ENCODE data around the gene MLLT6. TPM values are rescaled to one million over a fixed set of nuclear protein-coding genes. Genes with fewer than 3 reads are reported as not detected.

The MLLT6 gene
- total RNA-seq, 1 experiment from 2014 or later: 24.7 TPM

DNA sequence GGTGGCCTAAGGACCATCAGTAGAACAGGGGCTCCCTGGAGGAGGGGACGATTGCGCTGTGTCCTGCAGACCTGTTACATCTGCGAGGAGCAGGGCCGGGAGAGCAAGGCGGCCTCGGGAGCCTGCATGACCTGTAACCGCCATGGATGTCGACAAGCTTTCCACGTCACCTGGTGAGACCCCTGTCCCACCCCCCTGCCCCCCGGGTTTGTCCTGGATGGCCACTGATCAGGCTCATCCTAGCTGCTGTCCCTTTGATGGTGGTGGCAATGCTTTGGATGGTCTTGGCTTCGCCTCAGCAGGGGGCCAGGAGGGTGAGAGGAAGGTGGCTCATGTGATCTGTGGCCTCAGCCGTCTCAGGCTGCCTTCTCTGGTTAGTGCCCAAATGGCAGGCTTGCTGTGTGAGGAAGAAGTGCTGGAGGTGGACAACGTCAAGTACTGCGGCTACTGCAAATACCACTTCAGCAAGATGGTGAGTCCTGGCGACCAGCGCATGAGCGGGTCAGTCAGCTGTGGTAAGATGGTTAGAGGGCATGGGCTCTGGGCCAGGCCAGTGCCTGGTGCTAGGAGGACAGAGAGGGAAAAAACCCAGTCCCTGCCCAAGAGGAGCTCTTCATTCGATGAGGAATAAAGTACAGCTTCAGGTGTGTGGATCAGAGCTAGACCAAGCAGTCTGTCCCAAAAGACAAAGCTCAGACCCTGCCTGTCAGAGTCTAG lies 4.2 kb downstream of the MLLT6 start:
- ChIA-PET POLR2A (ENCODE audit: unreplicated experiment) (no interaction called here), CTCF (no interaction called here)
- BruUV-seq (replicated peaks): no TSS peak
- H4K20me1 ChIP-seq (ENCODE audit: low read length): no peaks in the 10 kb centered on the region
- no peak overlapping the region for H3K9ac ChIP-seq (ENCODE audit: low read length)
- no peaks in the 10 kb centered on the region for H3F3A ChIP-seq (ENCODE audit: low read length, unreplicated experiment)
- peaks cover 33% of the 10 kb centered on the region for H3K79me2 ChIP-seq (ENCODE audit: low read length)
- TF ChIP-seq, protein P1, sequence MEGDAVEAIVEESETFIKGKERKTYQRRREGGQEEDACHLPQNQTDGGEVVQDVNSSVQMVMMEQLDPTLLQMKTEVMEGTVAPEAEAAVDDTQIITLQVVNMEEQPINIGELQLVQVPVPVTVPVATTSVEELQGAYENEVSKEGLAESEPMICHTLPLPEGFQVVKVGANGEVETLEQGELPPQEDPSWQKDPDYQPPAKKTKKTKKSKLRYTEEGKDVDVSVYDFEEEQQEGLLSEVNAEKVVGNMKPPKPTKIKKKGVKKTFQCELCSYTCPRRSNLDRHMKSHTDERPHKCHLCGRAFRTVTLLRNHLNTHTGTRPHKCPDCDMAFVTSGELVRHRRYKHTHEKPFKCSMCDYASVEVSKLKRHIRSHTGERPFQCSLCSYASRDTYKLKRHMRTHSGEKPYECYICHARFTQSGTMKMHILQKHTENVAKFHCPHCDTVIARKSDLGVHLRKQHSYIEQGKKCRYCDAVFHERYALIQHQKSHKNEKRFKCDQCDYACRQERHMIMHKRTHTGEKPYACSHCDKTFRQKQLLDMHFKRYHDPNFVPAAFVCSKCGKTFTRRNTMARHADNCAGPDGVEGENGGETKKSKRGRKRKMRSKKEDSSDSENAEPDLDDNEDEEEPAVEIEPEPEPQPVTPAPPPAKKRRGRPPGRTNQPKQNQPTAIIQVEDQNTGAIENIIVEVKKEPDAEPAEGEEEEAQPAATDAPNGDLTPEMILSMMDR (conservative IDR thresholded peaks at IDR 0.05; ENCODE audit: low read depth, low read length): no peak
- TF ChIP-seq EZH2phosphoT487 (IDR thresholded peaks at IDR 0.05; ENCODE audit: borderline replicate concordance, low read length) (no peak), EZH2 (IDR thresholded peaks at IDR 0.05; ENCODE audit: low read length, unreplicated experiment) (no peak)
- no peak overlapping the region for H3K27ac ChIP-seq (ENCODE audit: low read length)
- no peak overlapping the region for H3K4me2 ChIP-seq (ENCODE audit: low read length)
- intact Hi-C loops (cut with micrococcal nuclease): no loop called here
- no peak overlapping the region for H2AFZ ChIP-seq (ENCODE audit: low read length)
- no peaks in the 10 kb centered on the region for H3K36me3 ChIP-seq (ENCODE audit: low read depth, low read length)
- no peaks in the 10 kb centered on the region for H3K9me2 ChIP-seq (replicated peaks; ENCODE audit: low read length)
- peaks cover 10% of the 10 kb centered on the region for H3K4me1 ChIP-seq (ENCODE audit: insufficient read depth, low read length)
- no peaks in the 10 kb centered on the region for H3K27me3 ChIP-seq (ENCODE audit: low read length)
- ATAC-seq (no peak), DNase-seq (no peak)
- no peak overlapping the region for H3K4me3 ChIP-seq (ENCODE audit: low read length)
- H3K9me3 ChIP-seq (ENCODE audit: low read length): no peaks in the 10 kb centered on the region

DNA sequence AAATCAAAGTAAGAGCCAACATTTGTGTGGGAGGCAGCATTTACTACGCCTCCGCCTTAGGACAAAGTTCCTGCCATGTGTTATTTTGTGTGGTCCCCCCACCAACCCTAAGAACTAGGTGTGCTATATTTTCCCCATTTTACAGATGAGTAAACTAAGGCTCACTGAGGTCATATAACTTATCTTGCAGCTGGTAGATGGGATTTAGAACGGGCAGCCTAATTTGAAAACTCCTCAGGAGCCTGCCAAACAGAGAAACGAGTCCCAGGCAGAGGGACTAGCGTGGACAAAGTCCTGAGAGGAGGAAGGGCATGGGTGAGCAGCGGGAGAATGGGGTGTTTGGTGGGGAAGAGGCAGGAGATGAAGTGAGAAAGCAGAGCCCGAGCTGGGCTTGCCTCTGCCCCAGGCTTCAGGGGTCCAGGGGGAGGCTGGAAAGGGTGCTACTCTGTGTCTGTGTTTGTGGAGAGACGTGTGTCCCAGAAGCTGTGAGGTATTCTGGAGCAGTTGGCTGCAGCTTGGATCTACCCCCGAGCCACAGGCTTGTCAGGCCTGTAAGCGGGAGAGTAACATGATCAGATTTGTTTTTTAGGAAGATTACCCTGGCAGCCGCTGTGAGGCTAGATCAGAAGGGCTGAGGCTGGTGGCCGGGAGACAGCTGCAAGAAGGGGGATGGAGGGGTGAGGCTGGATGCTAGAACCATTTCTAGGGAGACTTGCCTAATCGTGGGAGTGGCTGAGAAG lies 5.0 kb downstream of the MLLT6 start:
- H3K4me1 ChIP-seq (ENCODE audit: insufficient read depth, low read length): peaks cover 7% of the 10 kb centered on the region; the same call in 1 of the 2 replicates
- TF ChIP-seq EZH2phosphoT487 (IDR thresholded peaks at IDR 0.05; ENCODE audit: borderline replicate concordance, low read length): no peak
- TF ChIP-seq EZH2 (IDR thresholded peaks at IDR 0.05; ENCODE audit: low read length, unreplicated experiment): no peak
- TF ChIP-seq, protein P1 (conservative IDR thresholded peaks at IDR 0.05; ENCODE audit: low read depth, low read length): no peak
- no peak overlapping the region for H3K9ac ChIP-seq (ENCODE audit: low read length)
- peaks cover 27% of the 10 kb centered on the region for H3K79me2 ChIP-seq (ENCODE audit: low read length)
- H3F3A ChIP-seq (ENCODE audit: low read length, unreplicated experiment): no peaks in the 10 kb centered on the region
- no peak overlapping the region for H2AFZ ChIP-seq (ENCODE audit: low read length)
- no peaks in the 10 kb centered on the region for H3K9me2 ChIP-seq (replicated peaks; ENCODE audit: low read length)
- H3K27me3 ChIP-seq (ENCODE audit: low read length): no peaks in the 10 kb centered on the region
- CTCF ChIA-PET: no interaction called here
- DNase-seq (no peak), ATAC-seq (no peak)
- no peaks in the 10 kb centered on the region for H3K9me3 ChIP-seq (ENCODE audit: low read length)
- POLR2A ChIA-PET (ENCODE audit: unreplicated experiment): no interaction called here
- no TSS peak for BruUV-seq (replicated peaks)
- no peak overlapping the region for H3K27ac ChIP-seq (ENCODE audit: low read length)
- H4K20me1 ChIP-seq (ENCODE audit: low read length): no peaks in the 10 kb centered on the region
- no peak overlapping the region for H3K4me3 ChIP-seq (ENCODE audit: low read length)
- H3K36me3 ChIP-seq (ENCODE audit: low read depth, low read length): no peaks in the 10 kb centered on the region
- intact Hi-C loops (cut with micrococcal nuclease): no loop called here
- no peak overlapping the region for H3K4me2 ChIP-seq (ENCODE audit: low read length)

DNA sequence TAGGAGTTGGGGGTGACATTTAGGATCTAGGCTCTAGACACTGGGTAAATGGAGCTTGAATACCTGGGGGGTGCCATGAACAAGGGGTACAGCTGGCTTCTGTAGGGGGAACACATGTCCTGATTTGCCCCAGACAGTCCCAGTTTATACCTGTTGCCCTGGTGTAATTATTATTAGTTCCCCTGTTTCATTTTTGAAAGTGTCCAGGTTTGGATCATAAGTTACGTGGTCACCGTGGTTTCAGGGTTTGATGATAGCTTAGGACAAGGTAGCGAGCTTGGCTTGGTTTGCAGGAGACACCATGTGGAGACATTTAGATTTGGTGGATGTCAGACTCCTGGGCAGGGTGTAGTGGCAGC lies 5.5 kb downstream of the MLLT6 start:
- peaks cover 27% of the 10 kb centered on the region for H3K79me2 ChIP-seq (ENCODE audit: low read length)
- CTCF ChIA-PET: no interaction called here
- intact Hi-C loops (cut with micrococcal nuclease): no loop called here
- peaks cover 7% of the 10 kb centered on the region; the same call in 1 of the 2 replicates for H3K4me1 ChIP-seq (ENCODE audit: insufficient read depth, low read length)
- H4K20me1 ChIP-seq (ENCODE audit: low read length): no peaks in the 10 kb centered on the region
- no peak overlapping the region for H3K4me2 ChIP-seq (ENCODE audit: low read length)
- ATAC-seq: no peak
- BruUV-seq (replicated peaks): no TSS peak
- no peak overlapping the region for H3K27ac ChIP-seq (ENCODE audit: low read length)
- H3K27me3 ChIP-seq (ENCODE audit: low read length): no peaks in the 10 kb centered on the region
- H3K9me2 ChIP-seq (replicated peaks; ENCODE audit: low read length): no peaks in the 10 kb centered on the region
- POLR2A ChIA-PET (ENCODE audit: unreplicated experiment): no interaction called here
- no peak overlapping the region for H3K9ac ChIP-seq (ENCODE audit: low read length)
- no peaks in the 10 kb centered on the region for H3K9me3 ChIP-seq (ENCODE audit: low read length)
- no peak for DNase-seq
- H3K4me3 ChIP-seq (ENCODE audit: low read length): no peak overlapping the region
- no peaks in the 10 kb centered on the region for H3F3A ChIP-seq (ENCODE audit: low read length, unreplicated experiment)
- no peaks in the 10 kb centered on the region for H3K36me3 ChIP-seq (ENCODE audit: low read depth, low read length)
- TF ChIP-seq EZH2 (IDR thresholded peaks at IDR 0.05; ENCODE audit: low read length, unreplicated experiment): no peak
- TF ChIP-seq, protein P1 (conservative IDR thresholded peaks at IDR 0.05; ENCODE audit: low read depth, low read length): no peak
- no peak for TF ChIP-seq EZH2phosphoT487 (IDR thresholded peaks at IDR 0.05; ENCODE audit: borderline replicate concordance, low read length)
- no peak overlapping the region for H2AFZ ChIP-seq (ENCODE audit: low read length)
